Smooth muscle cell (in vitro differentiated cells): ENCODE data around the gene DMAC1. TPM values are rescaled to one million over a fixed set of nuclear protein-coding genes. Genes with fewer than 3 reads are reported as not detected.

ENCODE experiments used
- DNase-seq: peaks from one replicate; lab custom pipeline; 2025; ENCODE audit not compliant: unreplicated experiment; lab: John Stamatoyannopoulos, UW
- H2AFZ ChIP-seq: fragments of 200-600 bp; sonication (generic); 2 replicates; pipeline ENCODE4 v1.6.0; 2016; ENCODE audit warnings: antibody characterized with exemption, low read depth, mild to moderate bottlenecking
- H3F3A ChIP-seq: fragments of 200-600 bp; sonication (generic); 2 replicates; pipeline ENCODE4 v1.6.0; 2017; ENCODE audit warnings: antibody characterized with exemption, low read depth
- H3K27ac ChIP-seq: fragments of 200-600 bp; sonication (generic); 2 replicates; pipeline ENCODE4 v1.5.1; 2016; ENCODE audit warnings: low read depth, mild to moderate bottlenecking
- H3K27me3 ChIP-seq: fragments of 200-600 bp; sonication (generic); 2 replicates; pipeline ENCODE4 v1.6.1; 2016; ENCODE audit warnings: low read depth, mild to moderate bottlenecking
- H3K36me3 ChIP-seq: fragments of 200-600 bp; sonication (generic); 2 replicates; pipeline ENCODE4 v1.5.1; 2016; ENCODE audit warnings: low read depth
- H3K4me1 ChIP-seq: fragments of 200-600 bp; sonication (generic); 2 replicates; pipeline ENCODE4 v1.5.1; 2016; ENCODE audit warnings: low read depth
- H3K4me2 ChIP-seq: fragments of 200-600 bp; sonication (generic); 2 replicates; pipeline ENCODE4 v1.6.0; 2016; ENCODE audit warnings: mild to moderate bottlenecking
- H3K4me3 ChIP-seq: fragments of 200-600 bp; sonication (generic); 2 replicates; pipeline ENCODE4 v1.5.1; 2016; ENCODE audit warnings: mild to moderate bottlenecking
- H3K79me2 ChIP-seq: fragments of 200-600 bp; sonication (generic); 2 replicates; pipeline ENCODE4 v1.6.0; 2016; ENCODE audit warnings: low read depth, mild to moderate bottlenecking
- H3K9ac ChIP-seq: fragments of 200-600 bp; sonication (generic); 2 replicates; pipeline ENCODE4 v1.6.0; 2016; ENCODE audit warnings: low read depth
- H3K9me3 ChIP-seq: fragments of 200-600 bp; sonication (generic); replicated peaks from 2 replicates; pipeline ENCODE4 v1.5.1; 2016; ENCODE audit warnings: low read depth
- H4K20me1 ChIP-seq: fragments of 200-600 bp; sonication (generic); 2 replicates; pipeline ENCODE4 v1.6.0; 2016; ENCODE audit warnings: low read depth
- CTCF ChIP-seq: fragments of 200-600 bp; sonication (generic); IDR thresholded peaks from 2 replicates; pipeline ENCODE4 v1.5.1; 2017; ENCODE audit warnings: borderline replicate concordance, mild to moderate bottlenecking, antibody characterized with exemption; ENCODE audit not compliant: insufficient read depth, poor library complexity, severe bottlenecking
- WGBS: methylation state at CpG from one replicate; pipeline ENCODE4 v1.1.7; 2016; ENCODE audit warnings: low lambda C conversion rate; 5-methylcytosine and 5-hydroxymethylcytosine counted together
- polyA plus RNA-seq: library from polyadenylated mRNA; unstranded; fragments of >200 nt; fragmentation: Nextera tagmentation; extraction: Ambion mirVana; gene quantifications from 2 replicates; pipeline ENCODE4 v1.2.1, GENCODE V29; 2016
- total RNA-seq: library from RNA; depleted of rRNA; stranded (reverse); fragments of >200 nt; gene quantifications from 2 replicates; pipeline ENCODE4 v1.2.3, GENCODE V29; 2014

Gene DMAC1
- total and polyA plus RNA-seq, 2 experiments from 2014 or later: 17.5 to 68.3 TPM

- Histone ChIP-seq H3K4me1 (no peaks in the 10 kb centered on the region), H3K27ac (no peak overlapping the region), H3K4me2 (no peak overlapping the region), H3K27me3 (no peaks in the 10 kb centered on the region), H3F3A (no peaks in the 10 kb centered on the region), H3K36me3 (no peaks in the 10 kb centered on the region), H3K9ac (no peak overlapping the region), H3K9me3 (no peaks in the 10 kb centered on the region), H4K20me1 (no peaks in the 10 kb centered on the region), H2AFZ (no peak overlapping the region), H3K4me3 (no peak overlapping the region), H3K79me2 (no peaks in the 10 kb centered on the region)
- TF ChIP-seq CTCF: no peak
- DNase-seq: no peak
- WGBS: 93% methylated on average over 3 of the region's 3 CpGs
These were observed 28.2 kb upstream of the DMAC1 start for GRCh38 chr9:7827792-7828191.

- TF ChIP-seq CTCF: no peak
- H2AFZ ChIP-seq: no peak overlapping the region
These were observed 27.5 kb upstream of the DMAC1 start for GRCh38 chr9:7827056-7827455.

GRCh38 chr9:7823651-7824050, 24.1 kb upstream of the DMAC1 start:
- Histone ChIP-seq H3K4me3 (no peak overlapping the region), H2AFZ (no peak overlapping the region), H4K20me1 (no peaks in the 10 kb centered on the region), H3K27ac (no peak overlapping the region), H3K9ac (no peak overlapping the region), H3K4me2 (no peak overlapping the region), H3K4me1 (no peaks in the 10 kb centered on the region), H3F3A (no peaks in the 10 kb centered on the region), H3K36me3 (no peaks in the 10 kb centered on the region), H3K9me3 (no peaks in the 10 kb centered on the region), H3K79me2 (no peaks in the 10 kb centered on the region), H3K27me3 (no peaks in the 10 kb centered on the region)
- TF ChIP-seq CTCF: no peak
- WGBS: 90% methylated on average over 5 of the region's 5 CpGs
- no peak for DNase-seq

More at GRCh38 chr9:7827056-7827455, 27.5 kb upstream of the DMAC1 start:
- 88% methylated on average over 2 of the region's 2 CpGs for WGBS
- Histone ChIP-seq H3K9ac (no peak overlapping the region), H3K79me2 (no peaks in the 10 kb centered on the region), H3K27me3 (no peaks in the 10 kb centered on the region), H3K4me2 (no peak overlapping the region), H3K9me3 (no peaks in the 10 kb centered on the region), H3K4me3 (no peak overlapping the region), H3K36me3 (no peaks in the 10 kb centered on the region), H3F3A (no peaks in the 10 kb centered on the region), H3K4me1 (no peaks in the 10 kb centered on the region), H4K20me1 (no peaks in the 10 kb centered on the region), H3K27ac (no peak overlapping the region)
- no peak for DNase-seq

GRCh38 chr9:7819984-7820383, 20.4 kb upstream of the DMAC1 start:
- Histone ChIP-seq H3K4me2 (no peak overlapping the region), H2AFZ (no peak overlapping the region), H3K9ac (no peak overlapping the region), H3K27ac (no peak overlapping the region), H3K4me3 (no peak overlapping the region), H3F3A (no peaks in the 10 kb centered on the region), H3K4me1 (no peaks in the 10 kb centered on the region), H3K79me2 (no peaks in the 10 kb centered on the region), H3K36me3 (no peaks in the 10 kb centered on the region), H3K27me3 (no peaks in the 10 kb centered on the region), H4K20me1 (no peaks in the 10 kb centered on the region), H3K9me3 (no peaks in the 10 kb centered on the region)
- DNase-seq: no peak
- WGBS: 56% methylated on average over 1 of the region's 1 CpG
- TF ChIP-seq CTCF: no peak
